WTC11 (cell line): ENCODE measurements around the gene LINC00237. TPM values are rescaled to one million over a fixed set of nuclear protein-coding genes. Genes with fewer than 3 reads are reported as not detected.

Source experiments
- ATAC-seq: fragments of 200-7000 bp; cut with Tn5 transposase; 2 replicates; pipeline ENCODE4 v1.10.0; 2021; ENCODE audit warnings: mild to moderate bottlenecking, moderate library complexity
- CTCF ChIA-PET: fragments of 300-600 bp; sonication (Branson Sonifier 250); formaldehyde crosslinking; loops from one replicate; lab custom pipeline; 2021; ENCODE audit warnings: antibody characterized with exemption; lab: Charles Lee
- POLR2A ChIA-PET: fragments of 350-600 bp; sonication (Branson Sonifier 250); formaldehyde crosslinking; loops from one replicate; lab custom pipeline; 2021; ENCODE audit warnings: antibody characterized with exemption; lab: Charles Lee
- DNase-seq: peaks from one replicate; pipeline ENCODE4 v3.0.0; 2021; ENCODE audit warnings: low spot score
- H3K27ac Mint-ChIP-seq: 2 replicates; pipeline ENCODE4 v1.8.0; 2021; ENCODE audit warnings: mixed read lengths
- H3K27me3 Mint-ChIP-seq: 2 replicates; pipeline ENCODE4 v1.8.0; 2021; ENCODE audit warnings: low read depth, mild to moderate bottlenecking, moderate library complexity, mixed read lengths
- H3K36me3 Mint-ChIP-seq: 2 replicates; pipeline ENCODE4 v1.8.0; 2021; ENCODE audit warnings: mixed read lengths
- H3K4me1 Mint-ChIP-seq: 2 replicates; pipeline ENCODE4 v1.8.0; 2022; ENCODE audit warnings: mixed read lengths
- H3K4me3 Mint-ChIP-seq: 2 replicates; pipeline ENCODE4 v1.8.0; 2021; ENCODE audit warnings: mild to moderate bottlenecking, moderate library complexity, mixed read lengths
- H3K9me3 Mint-ChIP-seq: 2 replicates; pipeline ENCODE4 v1.8.0; 2021; ENCODE audit warnings: mixed read lengths
- CDX4 ChIP-seq: fragments of 250-450 bp; sonication (Bioruptor Pico); IDR thresholded peaks from 2 replicates; pipeline ENCODE4 v1.9.0; 2021; ENCODE audit warnings: moderate library complexity, mild to moderate bottlenecking, inconsistent platforms, borderline replicate concordance
- CTCF ChIP-seq: fragments of 200-600 bp; IDR thresholded peaks from 2 replicates; pipeline ENCODE4 v1.8.0; 2022; ENCODE audit warnings: antibody characterized with exemption
- E2F4 ChIP-seq: sonication (generic); formaldehyde crosslinking; IDR thresholded peaks from 2 replicates; pipeline ENCODE4 v1.8.1; 2022; ENCODE audit warnings: low read depth, mild to moderate bottlenecking, moderate library complexity, missing genetic modification reagents, borderline replicate concordance
- ETV6 ChIP-seq: sonication (generic); formaldehyde crosslinking; IDR thresholded peaks from 2 replicates; pipeline ENCODE4 v1.8.1; 2022; ENCODE audit warnings: mild to moderate bottlenecking, missing genetic modification reagents
- GABPB1 ChIP-seq: sonication (generic); formaldehyde crosslinking; IDR thresholded peaks from 2 replicates; pipeline ENCODE4 v1.8.1; 2023; ENCODE audit warnings: mild to moderate bottlenecking, missing genetic modification reagents
- HMGA2 ChIP-seq: fragments of 250-450 bp; sonication (Bioruptor Pico); IDR thresholded peaks from 2 replicates; pipeline ENCODE4 v1.4.0; 2021; ENCODE audit warnings: mild to moderate bottlenecking, moderate library complexity
- KAT7 ChIP-seq: sonication (generic); formaldehyde crosslinking; IDR thresholded peaks from 2 replicates; pipeline ENCODE4 v1.8.1; 2023; ENCODE audit warnings: missing genetic modification reagents, mild to moderate bottlenecking, borderline replicate concordance
- MXD4 ChIP-seq: fragments of 250-450 bp; sonication (Bioruptor Pico); IDR thresholded peaks from 2 replicates; pipeline ENCODE4 v1.8.0; 2021; ENCODE audit warnings: mild to moderate bottlenecking, moderate library complexity, borderline replicate concordance
- NFE2L1 ChIP-seq: sonication (generic); formaldehyde crosslinking; IDR thresholded peaks from 2 replicates; pipeline ENCODE4 v1.8.1; 2023; ENCODE audit warnings: missing genetic modification reagents
- NR2C2 ChIP-seq: sonication (generic); formaldehyde crosslinking; IDR thresholded peaks from 2 replicates; pipeline ENCODE4 v1.8.0; 2022; ENCODE audit warnings: mild to moderate bottlenecking, missing genetic modification reagents
- TCF7 ChIP-seq: sonication (generic); formaldehyde crosslinking; IDR thresholded peaks from 2 replicates; pipeline ENCODE4 v1.8.0; 2022; ENCODE audit warnings: mild to moderate bottlenecking, low read depth, missing genetic modification reagents, moderate library complexity
- TEAD1 ChIP-seq: sonication (generic); formaldehyde crosslinking; IDR thresholded peaks from 2 replicates; pipeline ENCODE4 v1.8.0; 2022; ENCODE audit warnings: mild to moderate bottlenecking, missing genetic modification reagents
- ZNF121 ChIP-seq: sonication (generic); formaldehyde crosslinking; IDR thresholded peaks from 2 replicates; pipeline ENCODE4 v1.8.0; 2023; ENCODE audit warnings: missing genetic modification reagents
- ZNF232 ChIP-seq: sonication (generic); formaldehyde crosslinking; IDR thresholded peaks from 2 replicates; pipeline ENCODE4 v1.8.0; 2022; ENCODE audit warnings: mild to moderate bottlenecking, missing genetic modification reagents
- ZNF396 ChIP-seq: fragments of 250-450 bp; sonication (Bioruptor Pico); IDR thresholded peaks from 2 replicates; pipeline ENCODE4 v1.8.0; 2021; ENCODE audit warnings: mild to moderate bottlenecking, moderate library complexity, borderline replicate concordance
- ZNF671 ChIP-seq: fragments of 250-450 bp; sonication (Bioruptor Pico); IDR thresholded peaks from 2 replicates; pipeline ENCODE4 v1.8.0; 2021; ENCODE audit warnings: mild to moderate bottlenecking
- total RNA-seq: library from RNA; stranded (reverse); gene quantifications from 3 replicates; pipeline ENCODE4 v1.2.3, GENCODE V29; 2021
- TF ChIP-seq, protein P1 (sequence below): sonication (generic); formaldehyde crosslinking; IDR thresholded peaks from 2 replicates; pipeline ENCODE4 v1.8.1; 2022; ENCODE audit warnings: missing genetic modification reagents, borderline replicate concordance
- TF ChIP-seq, protein P2 (sequence below): sonication (generic); formaldehyde crosslinking; IDR thresholded peaks from 2 replicates; pipeline ENCODE4 v1.8.1; 2023; ENCODE audit warnings: mild to moderate bottlenecking, missing genetic modification reagents, moderate library complexity
- TF ChIP-seq, protein P3 (sequence below): sonication (generic); formaldehyde crosslinking; IDR thresholded peaks from 2 replicates; pipeline ENCODE4 v1.8.0; 2022; ENCODE audit warnings: missing genetic modification reagents
- TF ChIP-seq, protein P4 (sequence below): sonication (generic); formaldehyde crosslinking; IDR thresholded peaks from 2 replicates; pipeline ENCODE4 v1.8.1; 2023; ENCODE audit warnings: mild to moderate bottlenecking, moderate library complexity, missing genetic modification reagents

The LINC00237 gene
- total RNA-seq, 1 experiment from 2014 or later: 3.1 TPM

- ChIA-PET CTCF (no interaction called here), POLR2A (no interaction called here)
- Mint-ChIP-seq H3K4me1 (no peaks in the 10 kb centered on the region), H3K27me3 (no peaks in the 10 kb centered on the region), H3K9me3 (peaks cover 6% of the 10 kb centered on the region), H3K27ac (no peak overlapping the region), H3K4me3 (no peak overlapping the region), H3K36me3 (no peaks in the 10 kb centered on the region)
- DNase-seq (no peak), ATAC-seq (no peak)
- TF ChIP-seq ZNF671 (no peak), ZNF232 (no peak), E2F4 (CRISPR knock-in tag) (no peak), CTCF (no peak)
Observed at GRCh38 chr20:21118138-21118537, 12.0 kb upstream of the LINC00237 start.

GRCh38 chr20:21117521-21117920 lies 11.4 kb upstream of the LINC00237 start:
- Mint-ChIP-seq H3K27me3 (no peaks in the 10 kb centered on the region; the same call in 1 of the 2 replicates), H3K36me3 (no peaks in the 10 kb centered on the region), H3K4me3 (no peak overlapping the region), H3K4me1 (no peaks in the 10 kb centered on the region), H3K9me3 (peaks cover 6% of the 10 kb centered on the region), H3K27ac (no peak overlapping the region)
- CTCF ChIA-PET: no interaction called here
- POLR2A ChIA-PET: interaction anchor here (0.6 to 1.0 kb wide), 2 partner anchors 8 to 15 kb away, joined by 3 to 5 read pairs; partner anchors contain the start of gene KIZ
- ATAC-seq (no peak), DNase-seq (no peak)
- TF ChIP-seq, protein P1, sequence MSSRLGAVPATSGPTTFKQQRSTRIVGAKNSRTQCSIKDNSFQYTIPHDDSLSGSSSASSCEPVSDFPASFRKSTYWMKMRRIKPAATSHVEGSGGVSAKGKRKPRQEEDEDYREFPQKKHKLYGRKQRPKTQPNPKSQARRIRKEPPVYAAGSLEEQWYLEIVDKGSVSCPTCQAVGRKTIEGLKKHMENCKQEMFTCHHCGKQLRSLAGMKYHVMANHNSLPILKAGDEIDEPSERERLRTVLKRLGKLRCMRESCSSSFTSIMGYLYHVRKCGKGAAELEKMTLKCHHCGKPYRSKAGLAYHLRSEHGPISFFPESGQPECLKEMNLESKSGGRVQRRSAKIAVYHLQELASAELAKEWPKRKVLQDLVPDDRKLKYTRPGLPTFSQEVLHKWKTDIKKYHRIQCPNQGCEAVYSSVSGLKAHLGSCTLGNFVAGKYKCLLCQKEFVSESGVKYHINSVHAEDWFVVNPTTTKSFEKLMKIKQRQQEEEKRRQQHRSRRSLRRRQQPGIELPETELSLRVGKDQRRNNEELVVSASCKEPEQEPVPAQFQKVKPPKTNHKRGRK (CRISPR knock-in tag): no peak
- TF ChIP-seq KAT7: no peak
- no peak for TF ChIP-seq ZNF121 (CRISPR knock-in tag)
- no peak for TF ChIP-seq ZNF396 (CRISPR knock-in tag)
- TF ChIP-seq HMGA2: no peak
- TF ChIP-seq CDX4 (CRISPR knock-in tag): no peak
- TF ChIP-seq, protein P2, sequence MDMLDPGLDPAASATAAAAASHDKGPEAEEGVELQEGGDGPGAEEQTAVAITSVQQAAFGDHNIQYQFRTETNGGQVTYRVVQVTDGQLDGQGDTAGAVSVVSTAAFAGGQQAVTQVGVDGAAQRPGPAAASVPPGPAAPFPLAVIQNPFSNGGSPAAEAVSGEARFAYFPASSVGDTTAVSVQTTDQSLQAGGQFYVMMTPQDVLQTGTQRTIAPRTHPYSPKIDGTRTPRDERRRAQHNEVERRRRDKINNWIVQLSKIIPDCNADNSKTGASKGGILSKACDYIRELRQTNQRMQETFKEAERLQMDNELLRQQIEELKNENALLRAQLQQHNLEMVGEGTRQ (CRISPR knock-in tag): no peak
- no peak for TF ChIP-seq MXD4 (CRISPR knock-in tag)
- TF ChIP-seq GABPB1 (CRISPR knock-in tag): no peak
- no peak for TF ChIP-seq TCF7 (CRISPR knock-in tag)

DNA sequence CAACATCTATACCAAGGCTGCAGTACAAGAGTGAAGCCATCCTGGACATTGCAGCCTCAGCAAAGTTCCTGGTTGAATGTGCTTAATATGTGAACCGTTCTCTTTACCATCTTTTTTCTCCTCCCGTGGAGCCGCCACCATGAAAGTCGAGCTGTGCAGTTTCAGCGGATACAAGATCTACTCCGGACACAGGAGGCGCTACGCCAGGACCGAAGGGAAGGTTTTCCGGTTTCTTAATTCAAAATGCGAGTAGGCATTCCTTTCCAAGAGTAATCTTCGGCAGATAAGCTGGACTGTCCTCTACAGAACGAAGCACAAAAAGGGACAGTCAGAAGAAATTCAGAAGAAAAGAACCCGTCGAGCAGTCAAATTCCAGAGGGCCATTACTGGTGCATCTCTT lies 8.4 kb upstream of the LINC00237 start:
- Mint-ChIP-seq H3K27ac (no peak overlapping the region; the same call in 1 of the 2 replicates), H3K9me3 (no peaks in the 10 kb centered on the region), H3K4me1 (peaks cover 16% of the 10 kb centered on the region), H3K36me3 (no peaks in the 10 kb centered on the region), H3K4me3 (no peak overlapping the region), H3K27me3 (no peaks in the 10 kb centered on the region; the same call in 1 of the 2 replicates)
- peak; percentile 61; the same call in 1 of the 2 replicates for ATAC-seq
- no peak for DNase-seq
- ChIA-PET POLR2A (no interaction called here), CTCF (interaction anchor here (0.6 to 3.7 kb wide), 12 partner anchors 8 to 391 kb away, joined by 3 to 17 read pairs (median 4); partner anchors contain the start of genes KIZ and LINC00237)
- TF ChIP-seq, protein P2 (CRISPR knock-in tag): no peak
- TF ChIP-seq, protein P3, sequence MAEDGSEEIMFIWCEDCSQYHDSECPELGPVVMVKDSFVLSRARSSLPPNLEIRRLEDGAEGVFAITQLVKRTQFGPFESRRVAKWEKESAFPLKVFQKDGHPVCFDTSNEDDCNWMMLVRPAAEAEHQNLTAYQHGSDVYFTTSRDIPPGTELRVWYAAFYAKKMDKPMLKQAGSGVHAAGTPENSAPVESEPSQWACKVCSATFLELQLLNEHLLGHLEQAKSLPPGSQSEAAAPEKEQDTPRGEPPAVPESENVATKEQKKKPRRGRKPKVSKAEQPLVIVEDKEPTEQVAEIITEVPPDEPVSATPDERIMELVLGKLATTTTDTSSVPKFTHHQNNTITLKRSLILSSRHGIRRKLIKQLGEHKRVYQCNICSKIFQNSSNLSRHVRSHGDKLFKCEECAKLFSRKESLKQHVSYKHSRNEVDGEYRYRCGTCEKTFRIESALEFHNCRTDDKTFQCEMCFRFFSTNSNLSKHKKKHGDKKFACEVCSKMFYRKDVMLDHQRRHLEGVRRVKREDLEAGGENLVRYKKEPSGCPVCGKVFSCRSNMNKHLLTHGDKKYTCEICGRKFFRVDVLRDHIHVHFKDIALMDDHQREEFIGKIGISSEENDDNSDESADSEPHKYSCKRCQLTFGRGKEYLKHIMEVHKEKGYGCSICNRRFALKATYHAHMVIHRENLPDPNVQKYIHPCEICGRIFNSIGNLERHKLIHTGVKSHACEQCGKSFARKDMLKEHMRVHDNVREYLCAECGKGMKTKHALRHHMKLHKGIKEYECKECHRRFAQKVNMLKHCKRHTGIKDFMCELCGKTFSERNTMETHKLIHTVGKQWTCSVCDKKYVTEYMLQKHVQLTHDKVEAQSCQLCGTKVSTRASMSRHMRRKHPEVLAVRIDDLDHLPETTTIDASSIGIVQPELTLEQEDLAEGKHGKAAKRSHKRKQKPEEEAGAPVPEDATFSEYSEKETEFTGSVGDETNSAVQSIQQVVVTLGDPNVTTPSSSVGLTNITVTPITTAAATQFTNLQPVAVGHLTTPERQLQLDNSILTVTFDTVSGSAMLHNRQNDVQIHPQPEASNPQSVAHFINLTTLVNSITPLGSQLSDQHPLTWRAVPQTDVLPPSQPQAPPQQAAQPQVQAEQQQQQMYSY (CRISPR knock-in tag): no peak
- no peak for TF ChIP-seq GABPB1 (CRISPR knock-in tag)
- TF ChIP-seq NFE2L1 (CRISPR knock-in tag): no peak
- TF ChIP-seq ETV6 (CRISPR knock-in tag): no peak
- TF ChIP-seq TEAD1 (CRISPR knock-in tag): no peak
- TF ChIP-seq, protein P4, sequence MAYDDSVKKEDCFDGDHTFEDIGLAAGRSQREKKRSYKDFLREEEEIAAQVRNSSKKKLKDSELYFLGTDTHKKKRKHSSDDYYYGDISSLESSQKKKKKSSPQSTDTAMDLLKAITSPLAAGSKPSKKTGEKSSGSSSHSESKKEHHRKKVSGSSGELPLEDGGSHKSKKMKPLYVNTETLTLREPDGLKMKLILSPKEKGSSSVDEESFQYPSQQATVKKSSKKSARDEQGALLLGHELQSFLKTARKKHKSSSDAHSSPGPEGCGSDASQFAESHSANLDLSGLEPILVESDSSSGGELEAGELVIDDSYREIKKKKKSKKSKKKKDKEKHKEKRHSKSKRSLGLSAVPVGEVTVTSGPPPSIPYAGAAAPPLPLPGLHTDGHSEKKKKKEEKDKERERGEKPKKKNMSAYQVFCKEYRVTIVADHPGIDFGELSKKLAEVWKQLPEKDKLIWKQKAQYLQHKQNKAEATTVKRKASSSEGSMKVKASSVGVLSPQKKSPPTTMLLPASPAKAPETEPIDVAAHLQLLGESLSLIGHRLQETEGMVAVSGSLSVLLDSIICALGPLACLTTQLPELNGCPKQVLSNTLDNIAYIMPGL (CRISPR knock-in tag): no peak
- TF ChIP-seq NR2C2 (CRISPR knock-in tag): no peak
